GM10248 (cell line): ENCODE data around the gene CDK4.

Source experiments
- CTCF ChIA-PET: fragments of 300-600 bp; sonication (Branson Sonifier 250); formaldehyde crosslinking; extraction: SDS; loops from one replicate; lab custom pipeline; 2021; ENCODE audit warnings: antibody characterized with exemption; lab: Yijun Ruan, JAX
- POLR2A ChIA-PET: fragments of 350-650 bp; sonication (Branson Sonifier 250); formaldehyde crosslinking; extraction: SDS; loops from one replicate; lab custom pipeline; 2020; ENCODE audit warnings: antibody characterized with exemption; lab: Yijun Ruan, JAX
- DNase-seq: peaks from one replicate; pipeline ENCODE4 v3.0.0; 2012; ENCODE audit errors: extremely low spot score
- CTCF ChIP-seq: IDR thresholded peaks from 2 replicates; pipeline ENCODE4 v1.5.1; 2012; ENCODE audit warnings: mild to moderate bottlenecking, low read depth; ENCODE audit errors: extremely low read depth, missing control alignments, control extremely low read depth

The CDK4 gene

DNA sequence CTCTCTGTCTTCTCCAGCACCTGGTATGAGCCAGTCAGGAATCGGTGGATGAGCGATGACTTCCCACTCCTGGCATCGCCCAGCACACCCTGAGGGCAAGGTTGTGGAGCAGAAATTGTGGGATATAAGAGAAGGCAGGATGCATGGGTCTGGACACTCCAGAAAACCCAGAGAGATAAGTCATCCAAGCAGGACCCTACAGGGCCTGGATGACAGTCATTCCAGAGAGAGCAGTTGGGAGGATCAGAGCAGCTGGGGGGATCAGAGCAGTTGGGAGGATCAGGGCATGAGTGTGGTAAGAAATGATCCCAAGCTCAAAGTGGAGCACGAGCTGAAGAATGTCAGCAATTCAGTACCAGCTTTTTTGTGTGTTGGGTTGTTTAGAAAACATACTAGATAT is 17.5 kb downstream of the CDK4 start:
- no peak for TF ChIP-seq CTCF
- no peak for DNase-seq
- POLR2A ChIA-PET: no interaction called here
- CTCF ChIA-PET: interaction anchor here (0.9 to 3.4 kb wide), 6 partner anchors 8 to 151 kb away, joined by 3 to 12 read pairs (median 4); partner anchors contain the start of genes CDK4, OS9 and TSPAN31

GRCh38 chr12:57733928-57734327 is 18.2 kb downstream of the CDK4 start:
- ChIA-PET POLR2A (no interaction called here), CTCF (interaction anchor here (1.1 to 2.2 kb wide), 3 partner anchors 7 to 150 kb away, joined by 3 to 5 read pairs (median 3); partner anchors contain the start of gene CDK4)
- DNase-seq: no peak
- no peak for TF ChIP-seq CTCF

DNA sequence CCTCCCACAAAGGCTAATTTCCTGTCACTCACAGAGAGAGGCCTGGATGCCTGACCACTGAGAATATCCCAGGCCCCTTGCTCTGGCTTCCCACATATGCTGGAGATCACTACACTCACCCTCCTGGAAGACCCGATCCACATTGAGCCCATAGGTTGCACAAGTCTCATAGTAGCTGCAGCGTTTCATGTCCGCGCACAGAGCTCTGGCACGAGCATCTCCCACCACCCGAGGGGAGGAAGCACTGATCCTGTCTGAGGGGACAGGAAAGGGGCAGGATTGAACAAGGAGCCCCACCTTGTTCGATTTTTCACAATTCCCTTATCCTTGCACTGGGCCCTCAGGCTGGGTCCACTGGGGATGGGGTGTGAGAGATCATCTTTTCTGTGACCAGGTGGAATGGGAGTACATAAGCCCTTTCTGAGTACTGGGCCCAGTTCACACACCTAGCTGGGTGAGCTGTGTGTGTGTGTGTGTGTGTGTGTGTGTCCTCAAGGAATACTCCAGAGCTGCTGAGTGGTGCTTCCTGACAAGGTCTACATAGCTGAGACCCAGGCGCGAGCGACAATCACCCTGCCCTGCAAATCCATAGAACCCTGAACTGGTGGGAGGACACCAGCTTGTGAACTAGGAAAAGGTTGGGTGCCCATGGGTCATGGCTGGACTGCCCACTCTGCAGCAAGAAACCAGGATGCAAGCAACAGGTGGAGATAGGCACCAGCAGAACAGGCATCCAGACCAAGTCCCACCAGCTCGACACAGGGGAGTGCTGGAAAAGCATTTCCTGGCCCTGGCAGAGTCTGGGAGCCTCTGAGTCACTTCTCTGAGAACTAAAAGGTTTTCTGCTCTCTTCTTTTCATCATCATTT is 19.1 kb downstream of the CDK4 start:
- POLR2A ChIA-PET: no interaction called here
- TF ChIP-seq CTCF: no peak
- CTCF ChIA-PET: interaction anchor here (1.5 to 2.2 kb wide), 3 partner anchors 9 to 149 kb away, joined by 3 to 9 read pairs (median 5); no protein-coding TSS in a partner anchor
- DNase-seq: no peak

- DNase-seq: no peak
- ChIA-PET CTCF (interaction anchor here (1.8 to 2.2 kb wide), 2 partner anchors 9 to 13 kb away, joined by 5 to 9 read pairs; no protein-coding TSS in a partner anchor), POLR2A (no interaction called here)
- no peak for TF ChIP-seq CTCF
Observed at GRCh38 chr12:57732270-57732669, 19.8 kb downstream of the CDK4 start.

GRCh38 chr12:57731411-57732080 is 20.6 kb downstream of the CDK4 start:
- POLR2A ChIA-PET: no interaction called here
- TF ChIP-seq CTCF: no peak
- no peak for DNase-seq
- CTCF ChIA-PET: interaction anchor here (1.8 to 2.2 kb wide), 2 partner anchors 10 to 12 kb away, joined by 5 to 9 read pairs; no protein-coding TSS in a partner anchor

DNA sequence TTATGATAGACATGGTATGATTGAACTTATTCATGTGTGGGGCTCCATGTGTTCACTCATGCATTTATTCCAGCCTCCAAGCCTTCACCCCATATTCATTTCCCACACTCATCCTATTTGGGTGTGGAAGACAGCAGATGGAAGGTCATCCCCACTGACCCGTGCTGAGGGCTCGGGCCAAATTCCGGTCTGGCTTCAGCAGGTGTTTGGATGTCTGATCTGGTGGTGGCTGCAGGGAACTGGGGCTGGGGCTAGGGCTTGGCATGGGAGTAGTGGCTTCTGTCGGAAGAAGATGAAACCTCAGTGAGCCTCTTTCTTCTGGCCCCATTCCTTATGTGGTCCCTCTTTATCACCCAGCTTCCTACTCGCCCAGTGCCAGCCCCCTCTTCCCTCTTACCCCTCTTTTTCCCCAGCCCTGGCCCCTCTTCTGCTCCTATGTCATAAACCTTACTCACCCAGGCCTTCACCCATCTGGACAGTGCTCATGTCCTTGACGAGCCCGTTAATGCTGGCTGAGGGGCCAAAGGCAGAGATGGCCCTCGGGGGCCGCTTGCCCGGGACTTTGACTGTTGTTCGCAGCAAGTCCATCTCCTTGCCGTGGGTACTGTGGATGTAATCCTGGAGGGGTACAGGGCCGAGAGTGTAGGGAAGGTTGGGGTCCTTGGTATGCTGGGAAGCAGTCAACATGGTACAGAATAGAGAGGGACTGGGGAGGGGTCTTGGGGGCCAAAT is 21.6 kb downstream of the CDK4 start:
- ChIA-PET CTCF (interaction anchor here (1.2 to 2.2 kb wide), 2 partner anchors 11 to 28 kb away, joined by 3 to 9 read pairs; no protein-coding TSS in a partner anchor), POLR2A (no interaction called here)
- DNase-seq: no peak
- TF ChIP-seq CTCF: no peak
